A549 (cell line): Measurements from ENCODE around the gene PRKCE. TPM values are rescaled to one million over a fixed set of nuclear protein-coding genes. Genes with fewer than 3 reads are reported as not detected.

Experiments
- ATAC-seq, 2 experiments: fragments of 200-7000 bp in 1 of 2; fragments of >200 bp in 1 of 2; cut with Nextera tagmentation in 1 of 2; cut with Tn5 transposase in 1 of 2; 3 replicates each; pipeline versions ENCODE4 v1.8.0 to v1.9.1; 2018 to 2020; ENCODE audit warnings: mild to moderate bottlenecking in 1 of 2, moderate library complexity in 1 of 2
- CTCF ChIA-PET: fragments of 300-600 bp; sonication (Branson Sonifier 250); formaldehyde crosslinking; extraction: SDS; loops from one replicate; lab custom pipeline; 2021; ENCODE audit warnings: antibody characterized with exemption, inconsistent platforms; lab: Yijun Ruan, JAX
- POLR2A ChIA-PET: fragments of 350-600 bp; formaldehyde crosslinking; extraction: SDS; loops from one replicate; lab custom pipeline; 2021; ENCODE audit warnings: antibody characterized with exemption, inconsistent platforms; lab: Yijun Ruan, JAX
- DNase-seq, 2 experiments: peaks; one replicate each; pipeline versions ENCODE4 v3.0.0 to v3.0.0-alpha.2; 2011 to 2016; ENCODE audit warnings: low read depth in 1 of 2, low spot score in 1 of 2
- FAIRE-seq: peaks from 2 replicates; lab custom pipeline; 2011; peaks lifted over from hg19 to GRCh38; lab: Jason Lieb, UNC
- H3K27ac ChIP-seq, 2 experiments: fragments of >200 bp; sonication (Bioruptor Twin); formaldehyde crosslinking; 3 replicates each; pipeline ENCODE4 v1.5.1; 2016 to 2017
- H3K4me1 ChIP-seq: fragments of >200 bp; sonication (Bioruptor Twin); formaldehyde crosslinking; 3 replicates; pipeline ENCODE4 v1.6.1; 2016
- H3K4me2 ChIP-seq: fragments of >200 bp; sonication (Bioruptor Twin); formaldehyde crosslinking; 3 replicates; pipeline ENCODE4 v1.6.1; 2016
- H3K4me3 ChIP-seq: fragments of >200 bp; sonication (Bioruptor Twin); formaldehyde crosslinking; 3 replicates; pipeline ENCODE4 v1.5.1; 2016
- H3K9me3 ChIP-seq: fragments of >200 bp; sonication (Bioruptor Twin); formaldehyde crosslinking; 3 replicates; pipeline ENCODE4 v1.6.1; 2016
- ATOH8 ChIP-seq: fragments of 250-450 bp; sonication (Bioruptor Pico); IDR thresholded peaks from 2 replicates; pipeline ENCODE4 v1.5.0; 2020; ENCODE audit warnings: low read depth, mild to moderate bottlenecking, moderate library complexity
- CHD2 ChIP-seq: fragments of 150-350 bp; IDR thresholded peaks from 2 replicates; pipeline ENCODE4 v1.6.1; 2014; ENCODE audit warnings: low read length; ENCODE audit not compliant: partially characterized antibody
- CHD4 ChIP-seq: fragments of 200-600 bp; sonication (generic); IDR thresholded peaks from 2 replicates; pipeline ENCODE4 v1.6.1; 2016; ENCODE audit warnings: antibody characterized with exemption, mild to moderate bottlenecking, borderline replicate concordance
- EHF ChIP-seq: fragments of 250-450 bp; sonication (Bioruptor Pico); IDR thresholded peaks from 2 replicates; pipeline ENCODE4 v1.5.0; 2020; ENCODE audit warnings: mild to moderate bottlenecking
- EHMT2 ChIP-seq: fragments of 200-600 bp; sonication (generic); IDR thresholded peaks from 2 replicates; pipeline ENCODE4 v1.6.1; 2016; ENCODE audit warnings: antibody characterized with exemption, low read depth, mild to moderate bottlenecking, moderate library complexity
- ELK1 ChIP-seq: fragments of 150-350 bp; IDR thresholded peaks from 2 replicates; pipeline ENCODE4 v1.6.1; 2014; ENCODE audit warnings: low read depth, mild to moderate bottlenecking, low read length
- EP300 ChIP-seq, 2 experiments: fragments of >200 bp; sonication (Bioruptor Twin); formaldehyde crosslinking; IDR thresholded peaks; 2 replicates in 1 of 2; 3 replicates in 1 of 2; pipeline ENCODE4 v1.6.1; 2016 to 2017
- FOSL2 ChIP-seq, 2 experiments: fragments of 450-650 bp in 1 of 2; fragments of >200 bp in 1 of 2; sonication (Bioruptor Twin) in 1 of 2; formaldehyde crosslinking; IDR thresholded peaks; 2 replicates each; pipeline versions ENCODE4 v1.5.0 to v1.6.1; 2016 to 2020; ENCODE audit warnings: mild to moderate bottlenecking in 1 of 2, moderate library complexity in 1 of 2
- HDAC2 ChIP-seq: fragments of 200-600 bp; sonication (generic); IDR thresholded peaks from 2 replicates; pipeline ENCODE4 v1.6.1; 2016
- HES2 ChIP-seq: fragments of >200 bp; sonication (Bioruptor Twin); formaldehyde crosslinking; IDR thresholded peaks from 2 replicates; pipeline ENCODE4 v1.6.1; 2016
- HEYL ChIP-seq: fragments of 250-450 bp; sonication (Bioruptor Pico); IDR thresholded peaks from 2 replicates; pipeline ENCODE4 v1.8.0; 2021; ENCODE audit warnings: mild to moderate bottlenecking, moderate library complexity
- KDM5A ChIP-seq: fragments of 200-600 bp; sonication (generic); IDR thresholded peaks from 2 replicates; pipeline ENCODE4 v1.6.1; 2016; ENCODE audit warnings: antibody characterized with exemption, mild to moderate bottlenecking
- MAZ ChIP-seq: fragments of 150-350 bp; IDR thresholded peaks from 2 replicates; pipeline ENCODE4 v1.6.1; 2014; ENCODE audit warnings: antibody characterized with exemption, low read depth, low read length, borderline replicate concordance
- NPAS2 ChIP-seq: fragments of 250-450 bp; sonication (Bioruptor Pico); IDR thresholded peaks from 2 replicates; pipeline ENCODE4 v1.8.0; 2022; ENCODE audit warnings: mild to moderate bottlenecking, moderate library complexity, borderline replicate concordance
- NR3C1 ChIP-seq: fragments of >200 bp; sonication (Bioruptor Twin); formaldehyde crosslinking; IDR thresholded peaks from 3 replicates; pipeline ENCODE4 v1.6.1; 2017
- POLR2AphosphoS2 ChIP-seq: conservative IDR thresholded peaks from 2 replicates; pipeline ENCODE4 v1.6.1; 2012; ENCODE audit warnings: low read length, improper control_type of control experiment, inconsistent platforms
- RAD21 ChIP-seq, 2 experiments: fragments of >200 bp in 1 of 2; sonication (Bioruptor Twin) in 1 of 2; formaldehyde crosslinking in 1 of 2; IDR thresholded peaks in 1 of 2; conservative IDR thresholded peaks in 1 of 2; 2 replicates in 1 of 2; 3 replicates in 1 of 2; pipeline ENCODE4 v1.6.1; 2012 to 2018; ENCODE audit warnings: inconsistent platforms in 1 of 2
- RCOR1 ChIP-seq: fragments of 150-350 bp; IDR thresholded peaks from 2 replicates; pipeline ENCODE4 v1.6.1; 2014; ENCODE audit warnings: antibody characterized with exemption, low read length, low read depth
- REST ChIP-seq: fragments of 200-600 bp; sonication (generic); IDR thresholded peaks from 2 replicates; pipeline ENCODE4 v1.6.1; 2016; ENCODE audit warnings: antibody characterized with exemption, mild to moderate bottlenecking, moderate library complexity
- RNF2 ChIP-seq: fragments of 200-600 bp; sonication (generic); IDR thresholded peaks from 2 replicates; pipeline ENCODE4 v1.6.1; 2016; ENCODE audit warnings: low read depth, mild to moderate bottlenecking, antibody characterized with exemption, moderate library complexity, borderline replicate concordance
- SMC3 ChIP-seq: fragments of >200 bp; sonication (Bioruptor Twin); formaldehyde crosslinking; IDR thresholded peaks from 3 replicates; pipeline ENCODE4 v1.6.1; 2018; ENCODE audit warnings: inconsistent platforms
- TP53 ChIP-seq: fragments of 250-450 bp; sonication (Bioruptor Pico); IDR thresholded peaks from 2 replicates; pipeline ENCODE4 v1.5.0; 2021; ENCODE audit warnings: mild to moderate bottlenecking, moderate library complexity
- WGBS: methylation state at CpG from one replicate; pipeline ENCODE4 v1.1.6; 2017; ENCODE audit errors: missing lambda C conversion rate; 5-methylcytosine and 5-hydroxymethylcytosine counted together
- polyA plus RNA-seq, 4 experiments: library from polyadenylated mRNA; depleted of rRNA in 3 of 4; stranded (reverse); fragments of >200 nt; fragmentation: RNase III in 1 of 4; extraction: RNeasy Plus Mini Kit Qiagen cat#74134 plus additional on column Dnase treatment in 1 of 4; gene quantifications; 2 replicates in 3 of 4; 3 replicates in 1 of 4; pipeline ENCODE4 v1.2.3, GENCODE V29; 2011 to 2017
- TF ChIP-seq, protein P1 (sequence below): fragments of >200 bp; sonication (Bioruptor Twin); formaldehyde crosslinking; IDR thresholded peaks from 3 replicates; pipeline ENCODE4 v1.6.1; 2016

The PRKCE gene
- polyA plus RNA-seq, 2 of the 4 experiments (the other 2 are of a cell fraction), result 11.5 to 12.0 TPM

DNA sequence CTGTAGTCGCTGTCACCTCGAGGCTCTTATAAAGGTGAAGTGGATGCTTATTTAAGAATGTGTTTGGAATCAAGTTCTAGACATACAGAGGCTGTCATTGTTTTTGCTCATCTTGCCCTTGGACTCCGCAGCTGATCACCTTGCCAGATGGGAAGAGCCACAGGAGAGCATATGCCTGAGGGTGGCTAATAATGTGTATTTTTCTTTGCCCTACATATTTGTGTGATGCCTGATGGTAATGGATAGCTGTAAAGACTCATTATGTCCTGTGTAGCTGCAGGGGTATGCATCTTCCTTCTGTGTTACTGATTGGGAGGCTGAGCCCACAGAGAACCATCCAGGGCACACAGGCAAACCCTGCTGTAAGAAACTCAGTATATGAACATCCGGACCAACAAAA, 61.7 kb downstream of the PRKCE start:
- no peak overlapping the region for H3K4me2 ChIP-seq
- H3K4me3 ChIP-seq, result no peak overlapping the region
- DNase-seq (no peak), FAIRE-seq (no peak), ATAC-seq (no peak)
- CTCF ChIA-PET, result interaction anchor here (1.1 to 1.3 kb wide), 2 partner anchors 18 to 68 kb away, joined by 4 to 5 read pairs; no protein-coding TSS in a partner anchor
- H3K27ac ChIP-seq, result no peak overlapping the region
- no peaks in the 10 kb centered on the region for H3K4me1 ChIP-seq
- POLR2A ChIA-PET, result no interaction called here
- no peaks in the 10 kb centered on the region for H3K9me3 ChIP-seq
- WGBS, result 77% methylated on average over 4 of the region's 4 CpGs
- TF ChIP-seq NR3C1, result no peak
- TF ChIP-seq CHD2, result no peak
- no peak for TF ChIP-seq EHMT2
- no peak for TF ChIP-seq SMC3
- no peak for TF ChIP-seq MAZ
- no peak for TF ChIP-seq HDAC2
- TF ChIP-seq POLR2AphosphoS2, result no peak
- TF ChIP-seq EP300 (IDR thresholded peaks at IDR 0.05), result no peak
- no peak for TF ChIP-seq REST
- no peak for TF ChIP-seq RNF2
- TF ChIP-seq CHD4, result no peak
- TF ChIP-seq, protein P1, sequence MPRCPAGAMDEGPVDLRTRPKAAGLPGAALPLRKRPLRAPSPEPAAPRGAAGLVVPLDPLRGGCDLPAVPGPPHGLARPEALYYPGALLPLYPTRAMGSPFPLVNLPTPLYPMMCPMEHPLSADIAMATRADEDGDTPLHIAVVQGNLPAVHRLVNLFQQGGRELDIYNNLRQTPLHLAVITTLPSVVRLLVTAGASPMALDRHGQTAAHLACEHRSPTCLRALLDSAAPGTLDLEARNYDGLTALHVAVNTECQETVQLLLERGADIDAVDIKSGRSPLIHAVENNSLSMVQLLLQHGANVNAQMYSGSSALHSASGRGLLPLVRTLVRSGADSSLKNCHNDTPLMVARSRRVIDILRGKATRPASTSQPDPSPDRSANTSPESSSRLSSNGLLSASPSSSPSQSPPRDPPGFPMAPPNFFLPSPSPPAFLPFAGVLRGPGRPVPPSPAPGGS, result no peak
- no peak for TF ChIP-seq KDM5A
- TF ChIP-seq RAD21 (conservative IDR thresholded peaks at IDR 0.05 in 1 of 2, IDR thresholded peaks at IDR 0.05 in 1 of 2), result no peak
- TF ChIP-seq HEYL (CRISPR knock-in tag), result no peak
- TF ChIP-seq NPAS2, result no peak
- TF ChIP-seq EHF (CRISPR knock-in tag), result no peak
- TF ChIP-seq RCOR1, result no peak
- TF ChIP-seq FOSL2 (IDR thresholded peaks at IDR 0.05), result no peak
- no peak for TF ChIP-seq FOSL2 (CRISPR knock-in tag; IDR thresholded peaks at IDR 0.05)

- Histone ChIP-seq H3K4me1 (no peaks in the 10 kb centered on the region), H3K4me2 (no peak overlapping the region), H3K9me3 (no peaks in the 10 kb centered on the region), H3K4me3 (no peak overlapping the region), H3K27ac (no peak overlapping the region)
- ChIA-PET POLR2A (no interaction called here), CTCF (no interaction called here)
- no peak for ATAC-seq
- DNase-seq, result no peak
- TF ChIP-seq HEYL (CRISPR knock-in tag), result no peak
- TF ChIP-seq CHD4, result no peak
- TF ChIP-seq RAD21 (conservative IDR thresholded peaks at IDR 0.05 in 1 of 2, IDR thresholded peaks at IDR 0.05 in 1 of 2), result no peak
- TF ChIP-seq CHD2, result no peak
- no peak for TF ChIP-seq MAZ
- no peak for TF ChIP-seq POLR2AphosphoS2
- no peak for TF ChIP-seq TP53
- TF ChIP-seq HES2, result no peak
- no peak for TF ChIP-seq ATOH8 (CRISPR knock-in tag)
- TF ChIP-seq ELK1, result no peak
- no peak for FAIRE-seq
Observed at GRCh38 chr2:45713591-45713990, 62.1 kb downstream of the PRKCE start.
